DND-41 (cell line): ENCODE measurements around the gene NUDT8.

Experiments
- ATAC-seq: fragments of 200-7000 bp; cut with Tn5 transposase; 3 replicates; pipeline ENCODE4 v1.9.1; 2021; ENCODE audit warnings: low read depth; ENCODE audit not compliant: insufficient read depth
- DNase-seq: peaks from one replicate; pipeline ENCODE4 v3.0.0-alpha.2; 2020
- H2AFZ ChIP-seq: 2 replicates; pipeline ENCODE4 v1.6.0; 2012; ENCODE audit warnings: low read depth, low read length
- H3K27ac ChIP-seq: 2 replicates; pipeline ENCODE4 v1.5.1; 2012; ENCODE audit warnings: low read length, inconsistent platforms
- H3K27me3 ChIP-seq: fragments of 200-600 bp; sonication (generic); 2 replicates; pipeline ENCODE4 v1.6.0; 2012; ENCODE audit warnings: low read length, mild to moderate bottlenecking, inconsistent platforms; ENCODE audit not compliant: insufficient read depth, poor library complexity
- H3K36me3 ChIP-seq: 2 replicates; pipeline ENCODE4 v1.5.1; 2012; ENCODE audit warnings: low read length, inconsistent platforms; ENCODE audit not compliant: insufficient read depth
- H3K4me1 ChIP-seq: 2 replicates; pipeline ENCODE4 v1.5.1; 2012; ENCODE audit warnings: mild to moderate bottlenecking, low read length; ENCODE audit not compliant: insufficient read depth
- H3K4me2 ChIP-seq: 2 replicates; pipeline ENCODE4 v1.6.0; 2012; ENCODE audit warnings: mild to moderate bottlenecking, moderate library complexity, low read length, inconsistent platforms; ENCODE audit not compliant: insufficient read depth
- H3K4me3 ChIP-seq, 2 experiments: fragments of 200-600 bp in 1 of 2; shearing (Covaris generic) in 1 of 2; 2 replicates each; pipeline ENCODE4 v1.5.1; 2012 to 2016; ENCODE audit warnings: inconsistent platforms in 2 of 2, low read length in 2 of 2, mild to moderate bottlenecking in 2 of 2, low read depth in 1 of 2, moderate library complexity in 1 of 2
- H3K79me2 ChIP-seq: 2 replicates; pipeline ENCODE4 v1.6.0; 2012; ENCODE audit warnings: low read length, inconsistent platforms; ENCODE audit not compliant: insufficient read depth
- H3K9ac ChIP-seq: 2 replicates; pipeline ENCODE4 v1.6.0; 2012; ENCODE audit warnings: low read depth, mild to moderate bottlenecking, inconsistent platforms, low read length, moderate library complexity
- H3K9me3 ChIP-seq: 2 replicates; pipeline ENCODE4 v1.5.1; 2012; ENCODE audit warnings: low read length, moderate library complexity, mild to moderate bottlenecking, inconsistent platforms; ENCODE audit not compliant: insufficient read depth, severe bottlenecking
- H4K20me1 ChIP-seq: 2 replicates; pipeline ENCODE4 v1.6.0; 2012; ENCODE audit warnings: low read length; ENCODE audit not compliant: insufficient read depth
- EZH2 ChIP-seq: IDR thresholded peaks from 3 replicates; pipeline ENCODE4 v1.6.1; 2012; ENCODE audit warnings: borderline replicate concordance, low read depth, mild to moderate bottlenecking, moderate library complexity, low read length, inconsistent platforms; ENCODE audit not compliant: severe bottlenecking
- TF ChIP-seq, protein P1 (sequence below): IDR thresholded peaks from 2 replicates; pipeline ENCODE4 v1.5.1; 2012; ENCODE audit warnings: borderline replicate concordance, low read length, moderate library complexity, mild to moderate bottlenecking; ENCODE audit not compliant: poor library complexity, severe bottlenecking; ENCODE audit errors: extremely low read depth

NUDT8 gene

DNA sequence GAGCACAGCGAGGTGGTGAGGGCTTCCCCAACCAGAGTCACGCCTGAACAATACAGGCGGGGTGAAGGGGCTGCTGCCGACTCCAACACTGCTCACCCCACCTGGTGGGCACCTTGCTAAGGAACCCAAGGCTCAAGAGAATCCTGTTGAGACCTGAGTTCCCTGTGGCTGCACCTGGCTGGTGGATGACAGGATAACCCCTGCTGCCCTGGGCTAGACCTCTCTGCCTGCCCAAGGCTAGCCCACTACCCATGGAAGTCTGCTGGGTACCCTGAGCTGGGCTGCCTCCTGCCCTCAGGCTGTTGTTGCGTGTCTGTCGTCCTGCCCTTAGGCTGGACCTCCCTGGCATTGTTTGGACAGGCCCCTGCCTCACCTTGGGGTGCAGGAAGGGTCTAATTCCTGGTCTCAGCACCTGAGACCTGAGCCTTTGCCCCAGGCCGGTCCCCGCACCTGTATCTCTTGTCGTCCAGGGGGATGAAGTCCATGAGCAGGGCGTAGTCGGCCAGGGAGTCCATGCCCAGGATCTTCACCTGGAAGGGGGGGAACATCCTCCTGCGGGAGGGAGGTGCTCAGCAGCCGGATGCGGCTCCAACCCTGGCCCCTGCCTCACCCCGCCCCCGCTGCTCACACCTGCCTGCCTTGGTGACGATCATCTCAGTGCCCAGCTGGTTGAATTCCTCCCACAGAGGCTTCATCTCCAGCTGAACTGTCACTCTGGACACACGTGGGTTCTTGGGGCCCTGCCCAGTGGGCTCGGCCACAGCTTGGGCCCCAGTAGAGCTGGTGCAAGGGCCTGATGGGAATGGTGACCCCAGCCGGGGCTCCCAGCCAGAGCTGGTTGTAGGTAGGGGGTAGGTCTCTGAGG is 4.9 kb upstream of the NUDT8 start:
- H3K36me3 ChIP-seq, result no peaks in the 10 kb centered on the region; the same call in 1 of the 2 replicates
- peaks cover 25% of the 10 kb centered on the region for H3K4me1 ChIP-seq
- ATAC-seq, result no peak
- no peaks in the 10 kb centered on the region for H3K9me3 ChIP-seq
- H3K27ac ChIP-seq, result no peak overlapping the region
- H4K20me1 ChIP-seq, result no peaks in the 10 kb centered on the region
- H3K4me3 ChIP-seq, result no peak overlapping the region
- no peak overlapping the region for H3K4me2 ChIP-seq
- DNase-seq, result no peak
- H3K27me3 ChIP-seq, result no peaks in the 10 kb centered on the region
- H2AFZ ChIP-seq, result no peak overlapping the region
- H3K79me2 ChIP-seq, result peaks cover 7% of the 10 kb centered on the region
- no peak for TF ChIP-seq EZH2
- TF ChIP-seq, protein P1, sequence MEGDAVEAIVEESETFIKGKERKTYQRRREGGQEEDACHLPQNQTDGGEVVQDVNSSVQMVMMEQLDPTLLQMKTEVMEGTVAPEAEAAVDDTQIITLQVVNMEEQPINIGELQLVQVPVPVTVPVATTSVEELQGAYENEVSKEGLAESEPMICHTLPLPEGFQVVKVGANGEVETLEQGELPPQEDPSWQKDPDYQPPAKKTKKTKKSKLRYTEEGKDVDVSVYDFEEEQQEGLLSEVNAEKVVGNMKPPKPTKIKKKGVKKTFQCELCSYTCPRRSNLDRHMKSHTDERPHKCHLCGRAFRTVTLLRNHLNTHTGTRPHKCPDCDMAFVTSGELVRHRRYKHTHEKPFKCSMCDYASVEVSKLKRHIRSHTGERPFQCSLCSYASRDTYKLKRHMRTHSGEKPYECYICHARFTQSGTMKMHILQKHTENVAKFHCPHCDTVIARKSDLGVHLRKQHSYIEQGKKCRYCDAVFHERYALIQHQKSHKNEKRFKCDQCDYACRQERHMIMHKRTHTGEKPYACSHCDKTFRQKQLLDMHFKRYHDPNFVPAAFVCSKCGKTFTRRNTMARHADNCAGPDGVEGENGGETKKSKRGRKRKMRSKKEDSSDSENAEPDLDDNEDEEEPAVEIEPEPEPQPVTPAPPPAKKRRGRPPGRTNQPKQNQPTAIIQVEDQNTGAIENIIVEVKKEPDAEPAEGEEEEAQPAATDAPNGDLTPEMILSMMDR, result no peak
- no peak overlapping the region for H3K9ac ChIP-seq

DNA sequence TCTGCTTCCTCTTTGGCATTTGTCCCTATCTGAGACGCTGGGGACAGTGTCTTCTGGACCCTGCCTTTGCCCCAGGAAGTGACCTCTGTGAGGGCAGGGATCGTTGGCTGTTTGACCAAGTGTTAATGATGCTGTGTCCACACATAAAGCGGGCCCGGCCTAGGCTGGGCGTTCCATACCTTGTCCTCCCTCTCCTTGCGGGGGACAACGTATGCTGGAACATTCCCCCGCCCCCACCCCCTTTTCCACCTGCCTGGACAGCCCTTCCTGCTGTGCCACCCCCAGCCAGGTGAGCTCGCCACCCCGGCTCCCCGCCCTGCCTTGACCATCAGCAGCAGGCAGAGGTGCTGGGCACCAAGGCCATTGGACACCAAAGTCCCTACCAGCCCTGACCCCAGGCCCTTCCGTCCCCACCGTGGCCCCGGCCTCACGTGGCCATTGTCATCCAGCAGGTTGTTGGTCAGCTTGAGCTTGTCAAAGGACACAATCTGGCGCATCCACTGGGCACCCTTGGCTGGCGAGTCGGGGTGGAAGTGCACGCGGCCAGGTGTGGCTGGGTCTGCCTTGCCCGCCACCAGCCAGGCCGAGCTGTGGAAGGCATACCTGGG is 4.1 kb upstream of the NUDT8 start:
- H4K20me1 ChIP-seq, result no peaks in the 10 kb centered on the region
- DNase-seq, result no peak
- no peak overlapping the region for H3K4me2 ChIP-seq
- peaks cover 13% of the 10 kb centered on the region for H3K79me2 ChIP-seq
- no peak for ATAC-seq
- no peak overlapping the region for H3K9ac ChIP-seq
- no peak overlapping the region for H3K27ac ChIP-seq
- H3K4me1 ChIP-seq, result peaks cover 32% of the 10 kb centered on the region
- H3K36me3 ChIP-seq, result no peaks in the 10 kb centered on the region; the same call in 1 of the 2 replicates
- H3K27me3 ChIP-seq, result no peaks in the 10 kb centered on the region
- no peaks in the 10 kb centered on the region for H3K9me3 ChIP-seq
- no peak overlapping the region for H2AFZ ChIP-seq
- H3K4me3 ChIP-seq, result no peak overlapping the region
- TF ChIP-seq, protein P1, result no peak
- TF ChIP-seq EZH2, result no peak

DNA sequence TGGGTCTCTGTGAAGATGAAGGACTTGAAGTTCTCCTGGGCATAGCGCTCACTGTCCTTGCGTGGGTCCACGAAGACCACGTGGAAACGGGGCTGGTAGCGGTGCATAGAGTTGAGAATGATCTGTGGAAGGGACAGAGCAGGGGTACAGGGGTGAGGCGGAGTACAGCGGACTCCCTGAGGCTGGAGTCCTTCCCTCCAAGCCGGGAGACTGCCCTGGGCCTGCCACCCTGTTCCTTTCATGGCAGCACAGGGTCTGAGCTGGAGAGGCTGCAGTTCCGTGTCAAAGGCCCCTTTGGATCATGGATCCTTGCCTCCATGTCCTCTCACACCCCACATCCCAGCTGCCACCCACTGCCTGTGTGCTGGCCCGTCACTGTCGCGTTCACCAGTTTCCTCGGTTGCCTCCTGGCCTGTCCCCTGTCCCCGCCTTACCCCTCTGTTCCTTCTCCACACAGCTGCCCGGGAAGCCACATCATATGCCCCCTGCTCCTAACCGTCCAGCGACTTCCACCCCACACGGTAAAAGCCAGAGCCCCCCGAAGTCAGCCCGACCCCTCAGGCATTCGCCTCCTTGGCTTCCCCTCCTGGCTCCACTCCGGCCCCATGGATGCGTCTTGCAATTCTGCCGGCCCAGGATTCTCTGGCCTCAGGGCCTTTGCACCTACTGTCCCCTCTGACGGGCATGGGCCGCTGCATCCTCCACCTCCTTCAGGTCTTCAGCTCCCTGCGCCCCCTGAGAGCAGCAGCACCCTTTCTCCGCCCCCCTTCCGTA is 3.4 kb upstream of the NUDT8 start:
- no peak overlapping the region for H3K4me2 ChIP-seq
- no peaks in the 10 kb centered on the region for H3K27me3 ChIP-seq
- ATAC-seq, result no peak
- peaks cover 39% of the 10 kb centered on the region for H3K4me1 ChIP-seq
- DNase-seq, result no peak
- H3K36me3 ChIP-seq, result peaks cover 7% of the 10 kb centered on the region
- no peaks in the 10 kb centered on the region for H3K9me3 ChIP-seq
- no peak overlapping the region for H3K4me3 ChIP-seq
- H4K20me1 ChIP-seq, result no peaks in the 10 kb centered on the region
- H2AFZ ChIP-seq, result no peak overlapping the region
- peak overlapping the region; percentile 14; the same call in 1 of the 2 replicates for H3K27ac ChIP-seq
- TF ChIP-seq, protein P1, result no peak
- H3K9ac ChIP-seq, result no peak overlapping the region; the same call in 1 of the 2 replicates
- H3K79me2 ChIP-seq, result peaks cover 20% of the 10 kb centered on the region
